GM19452 (cell line): Measurements from ENCODE around the gene RGS19.

Experiments
- ATAC-seq: cut with Tn5 transposase; IDR thresholded peaks from one replicate; pipeline ENCODE4 v1.9.1; 2021; ENCODE audit not compliant: unreplicated experiment

The RGS19 gene

DNA sequence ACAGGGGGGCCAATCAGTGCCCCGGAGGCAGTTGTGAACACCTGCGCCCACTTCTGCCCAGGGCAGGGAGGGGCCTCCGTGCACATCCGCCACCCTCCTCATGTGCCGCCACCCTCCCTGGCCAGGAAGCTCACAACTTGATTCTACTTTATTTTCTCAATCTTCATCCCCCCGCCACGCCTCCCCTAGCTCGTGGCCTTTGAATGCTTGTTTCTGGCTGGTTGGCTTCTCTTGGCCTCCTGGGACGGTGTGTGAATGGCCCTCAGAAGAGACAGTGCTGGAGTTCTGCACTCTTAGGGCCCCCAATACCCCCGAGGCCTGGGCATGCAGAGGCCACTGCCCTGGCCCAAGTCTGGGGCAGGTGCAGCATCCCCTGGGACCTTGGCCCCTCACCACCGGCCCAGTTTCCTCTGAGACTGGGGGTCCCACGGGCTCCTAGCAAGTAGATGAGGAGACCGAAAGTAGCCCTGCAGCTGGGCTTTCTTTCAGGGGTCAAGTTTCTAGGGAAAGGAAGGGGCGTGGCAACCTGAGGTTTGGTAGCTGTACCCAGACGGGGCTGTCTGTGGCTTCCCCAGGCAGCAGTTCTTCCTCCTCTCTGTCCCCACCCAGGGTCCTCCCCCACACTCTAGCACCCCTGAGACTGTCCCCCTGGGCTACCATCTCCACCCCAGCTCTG, 1.3 kb downstream of the RGS19 start:
- ATAC-seq, result no peak

- ATAC-seq, result no peak
Measured at GRCh38 chr20:64077541-64077875, 1.8 kb downstream of the RGS19 start.

GRCh38 chr20:64077094-64077493, 2.2 kb downstream of the RGS19 start:
- no peak for ATAC-seq

GRCh38 chr20:64076061-64076997, 3.0 kb downstream of the RGS19 start:
- ATAC-seq, result no peak

DNA sequence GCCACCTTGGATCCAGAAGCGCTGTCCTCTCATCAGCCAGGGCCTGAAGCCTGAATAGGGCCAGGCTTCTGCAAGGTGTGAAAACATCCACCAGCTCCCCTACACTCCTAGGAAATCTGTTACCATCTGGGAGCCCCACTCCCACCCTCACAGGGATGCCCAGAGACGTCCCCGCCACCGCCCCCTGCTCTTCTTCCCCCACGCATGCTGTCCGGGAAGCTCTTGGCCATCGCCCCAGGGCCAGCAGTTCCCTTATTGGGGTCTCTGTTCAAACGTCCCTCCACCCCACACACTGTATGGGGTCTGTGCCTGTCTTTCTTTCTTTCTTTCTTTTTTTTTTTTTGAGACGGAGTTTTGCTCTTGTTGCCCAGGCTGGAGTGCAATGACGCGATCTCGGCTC, 3.8 kb downstream of the RGS19 start:
- ATAC-seq, result no peak

GRCh38 chr20:64074963-64075362, 4.4 kb downstream of the RGS19 start:
- no peak for ATAC-seq

GRCh38 chr20:64074184-64074789, 5.0 kb downstream of the RGS19 start:
- no peak for ATAC-seq

DNA sequence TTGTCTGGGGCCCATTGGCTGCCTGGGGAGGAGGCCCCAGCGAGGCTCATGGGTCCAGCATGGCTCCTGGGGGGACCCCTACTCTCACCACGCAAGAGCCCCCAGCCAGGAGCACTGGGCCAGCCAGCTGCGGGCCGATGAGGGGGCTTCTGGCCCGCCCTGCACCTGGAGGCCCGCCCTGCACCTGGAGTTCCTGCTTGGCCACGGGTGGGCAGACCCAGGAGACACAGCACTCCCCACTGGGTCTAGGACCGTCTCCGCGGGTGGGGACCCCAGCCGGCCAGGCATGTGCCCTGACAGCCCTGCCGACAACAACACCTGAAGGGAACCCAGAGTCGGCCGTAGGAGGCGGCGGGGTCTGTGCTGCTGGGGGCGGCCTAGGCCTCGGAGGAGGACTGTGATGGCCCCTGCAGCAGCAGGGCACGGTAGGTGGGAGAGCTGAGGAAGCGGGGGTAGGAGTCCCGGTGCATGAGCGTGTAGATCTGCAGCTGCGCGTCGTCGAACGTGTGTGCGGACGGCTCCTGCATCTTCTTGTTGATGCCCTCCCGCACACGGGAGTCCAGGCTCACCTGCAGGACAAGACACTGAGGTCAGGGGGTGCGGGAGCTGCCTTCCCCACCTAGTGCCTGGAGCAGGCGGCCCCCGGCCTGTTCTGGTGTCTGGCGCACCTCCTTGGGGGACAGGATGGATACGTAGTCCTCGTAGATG, 5.7 kb downstream of the RGS19 start:
- ATAC-seq, result no peak

DNA sequence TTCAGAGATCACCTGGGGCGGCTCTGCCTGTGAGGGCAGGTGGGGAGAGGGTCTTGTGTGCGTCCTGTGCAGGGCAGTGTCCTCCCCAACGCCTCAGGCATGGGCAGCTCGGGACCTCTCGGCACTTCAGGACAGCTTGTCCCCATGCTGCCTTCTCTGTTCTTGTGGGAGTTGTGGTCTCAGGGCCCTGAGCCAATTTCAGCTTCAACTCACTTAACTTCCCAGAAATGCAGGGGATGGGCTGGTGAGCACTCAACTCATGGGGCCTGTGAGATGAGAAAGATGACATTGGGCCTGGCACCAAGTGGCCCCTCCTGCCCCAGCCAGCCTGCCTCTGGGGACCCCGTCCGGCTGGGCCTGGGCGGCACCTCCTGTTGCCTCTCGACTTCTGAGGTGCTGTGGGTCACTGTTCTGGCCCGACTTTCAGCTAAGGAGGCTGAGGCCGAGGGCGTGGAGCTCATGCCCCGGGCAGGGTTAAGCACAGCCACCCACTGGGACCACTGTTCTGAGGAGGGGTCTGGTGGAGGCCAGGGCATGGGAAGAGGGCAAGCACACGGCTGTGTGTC, 6.7 kb downstream of the RGS19 start:
- ATAC-seq, result no peak

DNA sequence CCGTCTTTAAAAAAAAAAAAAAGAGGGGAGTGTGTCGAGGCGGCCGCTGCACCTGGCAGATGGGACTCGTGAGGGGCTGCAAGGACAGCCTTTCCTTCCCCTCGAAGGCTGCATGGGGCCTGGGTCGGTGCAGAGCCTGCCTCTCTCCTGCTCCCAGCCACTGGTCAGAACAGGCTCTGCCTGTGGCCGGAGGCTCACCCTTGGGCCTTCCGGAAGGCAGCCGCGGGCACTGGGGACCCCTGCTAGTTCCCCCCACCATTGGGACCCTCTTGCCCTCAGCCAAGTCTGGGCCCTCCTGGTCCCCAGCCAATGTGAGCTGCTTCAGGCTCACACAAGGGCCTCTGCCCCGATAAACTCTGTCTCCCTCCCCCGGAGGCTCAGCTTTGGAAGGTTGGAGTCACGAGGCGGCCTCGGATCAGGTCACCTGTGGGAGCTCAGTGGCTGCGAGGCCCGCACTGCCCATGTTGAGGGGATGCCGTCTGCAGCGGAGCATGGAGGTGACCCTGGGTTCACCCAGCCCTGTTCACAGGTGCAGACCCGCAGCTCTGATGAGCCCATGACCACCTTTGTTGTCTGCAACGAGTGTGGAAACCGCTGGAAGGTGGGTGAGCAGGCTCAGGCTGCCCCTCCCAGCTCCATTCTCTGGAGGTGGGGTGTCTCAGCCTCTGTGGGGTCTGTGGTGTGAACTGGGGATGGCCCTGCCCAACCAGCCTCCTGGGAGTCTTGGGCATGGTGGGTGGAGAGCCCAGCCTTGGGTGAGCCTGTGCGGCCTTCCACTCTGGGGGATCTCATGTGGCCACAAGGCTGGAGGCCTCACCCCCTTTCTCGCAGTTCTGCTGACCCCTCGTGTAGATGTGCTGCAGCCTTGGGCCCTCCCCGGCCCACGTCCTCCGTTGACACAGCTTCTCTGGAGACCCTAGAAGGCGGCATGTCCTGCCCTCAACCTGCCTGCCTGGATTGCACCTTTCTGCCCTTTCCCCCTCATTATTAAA, 7.7 kb downstream of the RGS19 start:
- ATAC-seq, result no peak

GRCh38 chr20:64070244-64070993, 8.9 kb downstream of the RGS19 start:
- no peak for ATAC-seq

- no peak for ATAC-seq
Measured at GRCh38 chr20:64069614-64070243, 9.6 kb downstream of the RGS19 start.

GRCh38 chr20:64069209-64069613, 10.1 kb downstream of the RGS19 start:
- ATAC-seq, result no peak

- ATAC-seq, result no peak
Measured at GRCh38 chr20:64068386-64069208, 10.7 kb downstream of the RGS19 start.

DNA sequence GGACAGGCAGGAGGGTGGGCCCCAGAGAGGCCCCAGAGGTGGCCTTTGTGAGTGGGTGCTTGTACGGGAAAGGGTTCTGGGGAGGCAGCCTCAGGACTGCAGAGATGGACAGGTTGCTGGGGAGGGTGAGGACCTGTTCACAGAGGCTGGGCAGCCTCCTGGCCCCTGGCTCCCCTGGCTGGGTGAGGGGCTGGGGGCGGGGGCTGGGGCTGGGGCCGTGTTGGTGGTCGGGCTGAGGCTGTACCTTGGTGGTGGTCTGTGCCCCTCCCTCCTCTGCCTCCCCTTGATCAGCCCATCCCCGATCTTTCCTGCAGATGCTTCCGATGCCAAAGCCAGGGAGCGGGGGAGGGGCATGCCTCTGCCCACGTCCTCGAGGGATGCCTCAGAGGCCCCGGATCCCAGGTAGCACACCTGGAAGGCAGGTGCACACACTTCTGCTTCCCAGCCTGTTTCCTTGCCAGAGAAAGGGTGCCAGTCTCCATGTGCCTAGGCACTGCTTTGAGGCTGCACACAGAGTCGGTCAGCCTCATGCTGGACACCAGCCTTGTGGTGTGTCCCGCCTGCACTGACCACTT, 11.5 kb downstream of the RGS19 start:
- ATAC-seq, result no peak

DNA sequence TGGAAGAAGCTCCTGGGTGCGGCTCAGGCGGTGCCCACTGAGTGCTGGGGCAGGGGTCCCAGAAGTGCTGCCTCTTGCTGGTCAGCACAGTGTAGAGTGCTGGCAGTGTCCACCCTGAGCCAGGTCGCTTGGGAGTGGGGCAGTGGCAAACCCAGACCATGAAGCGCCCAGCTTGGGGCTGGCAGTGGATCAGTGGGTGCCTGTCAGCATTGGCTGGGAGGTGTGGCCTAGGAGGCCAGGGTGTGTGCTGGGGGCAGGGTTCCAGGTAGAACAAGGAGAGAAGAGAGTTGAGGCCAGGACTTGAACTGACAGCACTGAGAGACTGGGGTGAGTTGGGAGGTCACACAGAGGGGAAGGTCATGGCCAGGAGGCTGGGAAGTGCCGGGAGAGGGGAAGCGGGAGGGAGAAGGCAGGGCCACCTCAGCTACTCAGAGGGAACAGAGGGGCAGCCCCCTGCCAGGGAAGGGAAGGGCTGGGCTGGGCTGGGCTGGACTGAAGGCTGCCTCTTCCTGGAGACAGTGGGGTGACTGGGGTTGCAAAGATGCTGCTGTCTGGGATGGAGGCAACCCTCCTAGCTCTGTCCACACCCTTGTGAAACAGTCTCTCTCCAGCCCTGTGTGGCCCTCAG, 12.2 kb downstream of the RGS19 start:
- no peak for ATAC-seq

- peak; percentile 48 for ATAC-seq
Measured at GRCh38 chr20:64065974-64066343, 13.4 kb downstream of the RGS19 start.
